RWPE2 (cell line): ENCODE measurements around the gene NPEPL1.
A peak's percentile ranks its signal among the peaks of the same experiment; 100 is the strongest.

ENCODE experiments used
- ATAC-seq: fragments of 200-7000 bp; cut with Tn5 transposase; 3 replicates; pipeline ENCODE4 v1.9.1; 2021; ENCODE audit warnings: low read depth
- DNase-seq: peaks from one replicate; pipeline ENCODE4 v3.0.0-alpha.2; 2020; ENCODE audit warnings: low spot score
- H3K27ac ChIP-seq: fragments of 450-650 bp; 2 replicates; pipeline ENCODE4 v1.5.1; 2017; ENCODE audit warnings: mild to moderate bottlenecking; ENCODE audit not compliant: poor library complexity, severe bottlenecking
- H3K27me3 ChIP-seq: fragments of 250-450 bp; sonication (Bioruptor Pico); 2 replicates; pipeline ENCODE4 v1.5.1; 2021; ENCODE audit warnings: mild to moderate bottlenecking, moderate library complexity; ENCODE audit not compliant: insufficient read depth, poor library complexity, severe bottlenecking
- H3K36me3 ChIP-seq: fragments of 250-450 bp; sonication (Bioruptor Pico); 2 replicates; pipeline ENCODE4 v1.5.1; 2020; ENCODE audit warnings: low read depth, mild to moderate bottlenecking, moderate library complexity
- H3K4me1 ChIP-seq: fragments of 250-450 bp; sonication (Bioruptor Pico); 2 replicates; pipeline ENCODE4 v1.5.1; 2021; ENCODE audit warnings: mild to moderate bottlenecking, moderate library complexity; ENCODE audit not compliant: insufficient read depth, poor library complexity, severe bottlenecking
- H3K4me3 ChIP-seq: fragments of 250-450 bp; sonication (Bioruptor Pico); 2 replicates; pipeline ENCODE4 v1.5.1; 2021; ENCODE audit warnings: mild to moderate bottlenecking, moderate library complexity; ENCODE audit not compliant: severe bottlenecking
- H3K9me3 ChIP-seq: fragments of 250-450 bp; sonication (Bioruptor Pico); 2 replicates; pipeline ENCODE4 v1.5.1; 2021; ENCODE audit warnings: mild to moderate bottlenecking, moderate library complexity; ENCODE audit not compliant: severe bottlenecking
- TF ChIP-seq, protein P1 (sequence below): fragments of 450-650 bp; IDR thresholded peaks from one replicate; pipeline ENCODE4 v1.5.1; 2017; ENCODE audit warnings: mild to moderate bottlenecking, moderate library complexity; ENCODE audit not compliant: poor library complexity, severe bottlenecking

The NPEPL1 gene

DNA sequence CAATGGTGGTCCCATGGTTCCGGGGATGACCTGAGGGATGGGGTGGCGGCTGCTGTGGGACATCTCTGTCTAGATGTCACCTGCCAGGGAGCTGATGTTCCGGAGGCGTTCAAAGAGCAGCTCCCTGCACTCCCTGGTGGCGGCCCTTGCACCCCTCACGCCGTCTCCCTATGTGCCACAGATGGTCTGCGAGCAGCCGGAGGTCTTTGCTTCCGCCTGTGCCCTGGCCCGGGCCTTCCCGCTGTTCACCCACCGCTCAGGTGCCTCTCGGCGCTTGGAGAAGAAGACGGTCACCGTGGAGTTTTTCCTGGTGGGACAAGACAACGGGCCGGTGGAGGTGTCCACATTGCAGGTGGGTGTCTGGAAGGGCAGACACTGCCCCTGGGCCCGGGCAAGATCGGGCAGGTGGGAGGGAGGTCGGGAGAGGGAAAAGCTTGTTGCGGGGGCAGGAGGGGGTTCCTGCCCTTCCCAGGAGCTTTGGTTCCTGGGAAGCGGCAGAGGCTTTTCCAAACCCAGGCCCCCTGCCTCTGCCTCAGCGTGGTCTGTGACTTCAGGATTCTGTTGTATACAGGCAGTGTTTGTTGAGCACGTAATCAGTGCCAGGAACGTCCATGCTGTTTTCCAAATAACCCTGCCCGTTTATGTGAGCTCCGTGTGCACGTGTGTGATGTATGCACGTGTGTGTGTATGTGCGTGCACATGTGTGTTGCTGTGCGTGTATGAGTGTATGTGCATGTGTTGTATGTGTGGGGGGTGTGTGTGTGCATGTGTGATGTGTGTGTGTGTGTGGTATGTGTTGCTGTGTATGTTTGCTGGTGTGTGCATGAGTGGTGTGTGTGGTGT is 1.9 kb downstream of the NPEPL1 start:
- ATAC-seq (no peak), DNase-seq (peak; percentile 83)
- Histone ChIP-seq H3K27me3 (no peaks in the 10 kb centered on the region), H3K4me3 (no peak overlapping the region), H3K27ac (no peak overlapping the region), H3K36me3 (peaks cover 12% of the 10 kb centered on the region; the same call in 1 of the 2 replicates), H3K4me1 (peaks cover 7% of the 10 kb centered on the region), H3K9me3 (no peaks in the 10 kb centered on the region)
- TF ChIP-seq, protein P1, sequence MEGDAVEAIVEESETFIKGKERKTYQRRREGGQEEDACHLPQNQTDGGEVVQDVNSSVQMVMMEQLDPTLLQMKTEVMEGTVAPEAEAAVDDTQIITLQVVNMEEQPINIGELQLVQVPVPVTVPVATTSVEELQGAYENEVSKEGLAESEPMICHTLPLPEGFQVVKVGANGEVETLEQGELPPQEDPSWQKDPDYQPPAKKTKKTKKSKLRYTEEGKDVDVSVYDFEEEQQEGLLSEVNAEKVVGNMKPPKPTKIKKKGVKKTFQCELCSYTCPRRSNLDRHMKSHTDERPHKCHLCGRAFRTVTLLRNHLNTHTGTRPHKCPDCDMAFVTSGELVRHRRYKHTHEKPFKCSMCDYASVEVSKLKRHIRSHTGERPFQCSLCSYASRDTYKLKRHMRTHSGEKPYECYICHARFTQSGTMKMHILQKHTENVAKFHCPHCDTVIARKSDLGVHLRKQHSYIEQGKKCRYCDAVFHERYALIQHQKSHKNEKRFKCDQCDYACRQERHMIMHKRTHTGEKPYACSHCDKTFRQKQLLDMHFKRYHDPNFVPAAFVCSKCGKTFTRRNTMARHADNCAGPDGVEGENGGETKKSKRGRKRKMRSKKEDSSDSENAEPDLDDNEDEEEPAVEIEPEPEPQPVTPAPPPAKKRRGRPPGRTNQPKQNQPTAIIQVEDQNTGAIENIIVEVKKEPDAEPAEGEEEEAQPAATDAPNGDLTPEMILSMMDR, result no peak

DNA sequence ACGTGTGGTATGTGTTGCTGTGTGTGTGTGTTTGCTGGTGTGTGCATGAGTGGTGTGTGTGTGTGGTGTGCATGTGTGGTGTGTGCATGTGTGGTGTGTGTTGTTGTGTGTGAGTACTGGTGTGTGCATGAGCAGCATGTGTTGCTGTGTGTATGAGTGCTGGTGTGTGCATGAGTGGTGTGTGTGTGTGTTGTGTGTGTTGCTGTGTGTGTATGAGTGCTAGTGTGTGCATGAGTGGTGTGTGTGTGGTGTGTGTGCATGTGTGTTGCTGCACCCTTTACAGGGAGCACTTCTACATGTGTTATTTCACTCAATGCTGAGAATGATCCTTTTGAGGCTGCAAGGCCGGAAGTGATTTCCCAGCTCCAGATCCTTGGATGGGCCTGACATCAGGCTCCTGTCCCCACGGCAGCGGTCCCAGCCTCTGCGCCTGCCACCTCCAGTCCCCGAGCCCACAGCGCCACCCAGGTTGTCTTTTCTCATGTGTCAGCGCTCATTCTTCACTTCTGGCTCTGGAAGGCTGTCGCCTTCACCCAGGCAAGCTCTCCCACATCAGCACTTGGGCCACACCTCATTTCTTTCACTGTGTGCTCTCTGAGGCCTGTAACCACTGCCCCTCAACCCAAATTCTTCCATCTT is 2.6 kb downstream of the NPEPL1 start:
- peak; percentile 68 for DNase-seq
- no peak overlapping the region for H3K4me3 ChIP-seq

DNA sequence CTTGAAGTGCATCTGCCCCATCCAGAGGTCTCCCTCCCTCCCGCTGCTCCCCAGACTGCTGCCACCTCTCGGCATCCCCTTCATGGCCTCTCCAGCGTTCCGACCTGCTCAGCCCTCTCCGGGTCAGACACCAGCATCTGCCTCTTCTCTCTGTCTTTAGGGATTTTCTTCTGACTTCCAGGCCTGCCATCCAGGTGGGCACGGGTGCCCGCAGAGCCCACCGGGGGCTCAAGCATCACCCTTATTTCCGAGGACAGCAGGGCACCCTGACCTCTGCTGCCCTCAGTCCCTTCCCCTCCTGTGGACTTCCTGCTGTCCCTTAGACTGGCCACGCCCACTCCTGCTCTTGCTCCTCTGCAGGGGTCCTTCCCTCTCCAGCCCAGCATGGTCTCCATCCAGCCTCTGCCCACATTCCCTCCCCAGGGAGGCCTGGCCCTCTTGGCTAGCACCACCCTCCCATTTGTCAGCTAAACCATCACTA is 3.3 kb downstream of the NPEPL1 start:
- TF ChIP-seq, protein P1, result no peak
- H3K27me3 ChIP-seq, result no peaks in the 10 kb centered on the region
- no peaks in the 10 kb centered on the region for H3K9me3 ChIP-seq
- H3K4me3 ChIP-seq, result no peak overlapping the region
- peaks cover 16% of the 10 kb centered on the region; the same call in 1 of the 2 replicates for H3K36me3 ChIP-seq
- no peak for ATAC-seq
- DNase-seq, result peak; percentile 87
- H3K27ac ChIP-seq, result no peak overlapping the region
- peaks cover 7% of the 10 kb centered on the region for H3K4me1 ChIP-seq

More for the DNA sequence above, 2.6 kb downstream of the NPEPL1 start:
- no peaks in the 10 kb centered on the region for H3K27me3 ChIP-seq
- no peak overlapping the region for H3K27ac ChIP-seq
- H3K9me3 ChIP-seq, result no peaks in the 10 kb centered on the region
- ATAC-seq, result no peak
- H3K4me1 ChIP-seq, result peaks cover 7% of the 10 kb centered on the region
- peaks cover 13% of the 10 kb centered on the region; the same call in 1 of the 2 replicates for H3K36me3 ChIP-seq
- TF ChIP-seq, protein P1, result no peak

DNA sequence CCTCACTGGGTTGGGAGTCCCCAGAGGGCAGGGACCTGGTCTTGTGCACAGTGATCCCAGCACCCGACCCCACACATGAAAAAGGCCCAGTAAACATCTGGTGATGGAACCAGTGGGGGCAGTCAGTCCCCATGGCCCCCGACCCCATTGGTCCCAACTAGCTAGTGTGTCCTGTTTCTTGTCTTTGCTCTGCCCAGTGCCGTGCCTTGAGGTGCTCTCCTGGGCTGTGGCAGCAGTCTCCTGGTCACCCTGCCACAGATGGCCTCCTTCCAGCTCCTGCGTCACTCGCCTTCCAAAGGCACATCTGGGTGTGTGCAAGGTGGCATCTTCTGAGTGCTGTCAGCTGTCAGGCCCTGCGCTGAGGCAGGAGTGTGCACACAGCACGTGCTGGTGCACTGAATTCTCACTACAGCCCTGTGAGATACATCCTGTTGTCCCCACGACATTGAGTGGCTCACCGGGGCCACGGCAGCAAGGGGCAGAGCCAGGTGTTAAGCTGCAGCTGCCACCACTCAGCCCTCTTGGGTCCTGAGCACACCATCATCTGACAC is 3.9 kb downstream of the NPEPL1 start:
- H3K36me3 ChIP-seq, result peaks cover 16% of the 10 kb centered on the region; the same call in 1 of the 2 replicates
- no peaks in the 10 kb centered on the region for H3K27me3 ChIP-seq
- H3K27ac ChIP-seq, result no peak overlapping the region
- TF ChIP-seq, protein P1, result no peak
- no peak overlapping the region for H3K4me3 ChIP-seq
- peaks cover 5% of the 10 kb centered on the region for H3K4me1 ChIP-seq
- no peaks in the 10 kb centered on the region for H3K9me3 ChIP-seq
- ATAC-seq (no peak), DNase-seq (peak; percentile 71)
